Tibial artery (tissue), 4 donors: ENCODE data around the gene CHD6.

ENCODE experiments used
- DNase-seq, 2 donors: peaks; one replicate each; pipeline ENCODE4 v3.0.0-alpha.2; 2019
- H3K27ac ChIP-seq, 2 donors: fragments of 200-600 bp; sonication (generic) in 1 of 2; 1 replicate in 1 of 2; 2 replicates in 1 of 2; pipeline ENCODE4 v1.5.1; 2018 to 2019; ENCODE audit warnings: mild to moderate bottlenecking in 1 of 2
- H3K27me3 ChIP-seq, 2 donors: fragments of 200-600 bp; sonication (generic) in 1 of 2; one replicate each; pipeline versions ENCODE4 v1.5.1 to v1.6.0; 2016 to 2019
- H3K36me3 ChIP-seq, 3 donors: fragments of 200-600 bp; sonication (generic) in 2 of 3; one replicate each; pipeline ENCODE4 v1.5.1; 2016 to 2019; ENCODE audit warnings: mild to moderate bottlenecking in 2 of 3
- H3K4me1 ChIP-seq, 4 donors: fragments of 200-600 bp; sonication (generic) in 2 of 4; 1 replicate in 3 of 4; 2 replicates in 1 of 4; pipeline ENCODE4 v1.5.1; 2016 to 2019
- H3K4me3 ChIP-seq, 2 donors: fragments of 200-600 bp; sonication (generic) in 1 of 2; 1 replicate in 1 of 2; 2 replicates in 1 of 2; pipeline ENCODE4 v1.5.1; 2018 to 2019; ENCODE audit warnings: mild to moderate bottlenecking in 2 of 2
- H3K9me3 ChIP-seq, 3 donors: fragments of 200-600 bp; sonication (generic) in 1 of 3; one replicate each; pipeline ENCODE4 v1.5.1; 2016 to 2019
- intact Hi-C: fragments of 100-400 bp; cut with DNase I; formaldehyde crosslinking; loops from one replicate; pipeline ENCODE4 v1.15.0; 2023; ENCODE audit warnings: low total_unique reads
- TF ChIP-seq, protein P1 (sequence below), 2 experiments: fragments of 200-600 bp in 1 of 2; fragments of 450-650 bp in 1 of 2; IDR thresholded peaks; one replicate each; pipeline ENCODE4 v1.5.1; 2017 to 2019; ENCODE audit warnings: antibody characterized with exemption in 2 of 2, mild to moderate bottlenecking in 1 of 2, moderate library complexity in 1 of 2

The CHD6 gene

DNA sequence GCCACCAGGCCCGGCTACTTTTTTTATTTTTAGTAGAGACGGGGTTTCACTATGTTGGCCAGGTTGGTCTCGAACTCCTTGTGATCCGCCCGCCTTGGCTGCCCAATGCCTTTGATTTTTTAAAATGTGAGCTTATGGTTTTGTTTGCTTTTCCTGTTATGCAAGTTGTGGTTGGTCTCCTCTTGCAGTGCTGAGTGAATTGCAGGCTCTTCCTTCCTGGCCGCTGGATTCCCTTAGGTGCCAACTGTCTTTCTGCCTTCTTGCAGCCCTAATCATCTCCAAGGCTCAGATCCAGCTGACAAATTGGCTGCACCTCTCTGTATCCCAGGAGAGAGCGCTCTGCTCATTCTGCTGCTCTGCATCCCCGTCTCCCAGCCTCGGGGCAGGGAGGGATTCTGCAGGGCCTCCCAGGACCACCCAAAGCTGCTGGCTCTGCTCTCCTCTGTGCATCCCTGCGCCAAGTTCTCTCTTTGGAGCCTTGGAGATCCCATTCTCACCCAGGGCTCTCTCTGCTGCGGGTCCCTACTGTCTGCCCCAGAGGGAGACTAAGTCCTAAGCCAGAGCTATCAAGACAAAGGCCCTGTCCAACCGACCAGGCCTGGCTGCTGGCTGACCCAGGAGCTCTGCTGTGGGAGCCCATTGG, 237.5 kb downstream of the CHD6 start:
- Histone ChIP-seq H3K27ac (no peak overlapping the region), H3K4me3 (no peak overlapping the region), H3K36me3 (no peaks in the 10 kb centered on the region), H3K4me1 (no peaks in the 10 kb centered on the region), H3K9me3 (no peaks in the 10 kb centered on the region), H3K27me3 (peaks cover 0 to 13% of the 10 kb centered on the region in 2 donors)
- TF ChIP-seq, protein P1, sequence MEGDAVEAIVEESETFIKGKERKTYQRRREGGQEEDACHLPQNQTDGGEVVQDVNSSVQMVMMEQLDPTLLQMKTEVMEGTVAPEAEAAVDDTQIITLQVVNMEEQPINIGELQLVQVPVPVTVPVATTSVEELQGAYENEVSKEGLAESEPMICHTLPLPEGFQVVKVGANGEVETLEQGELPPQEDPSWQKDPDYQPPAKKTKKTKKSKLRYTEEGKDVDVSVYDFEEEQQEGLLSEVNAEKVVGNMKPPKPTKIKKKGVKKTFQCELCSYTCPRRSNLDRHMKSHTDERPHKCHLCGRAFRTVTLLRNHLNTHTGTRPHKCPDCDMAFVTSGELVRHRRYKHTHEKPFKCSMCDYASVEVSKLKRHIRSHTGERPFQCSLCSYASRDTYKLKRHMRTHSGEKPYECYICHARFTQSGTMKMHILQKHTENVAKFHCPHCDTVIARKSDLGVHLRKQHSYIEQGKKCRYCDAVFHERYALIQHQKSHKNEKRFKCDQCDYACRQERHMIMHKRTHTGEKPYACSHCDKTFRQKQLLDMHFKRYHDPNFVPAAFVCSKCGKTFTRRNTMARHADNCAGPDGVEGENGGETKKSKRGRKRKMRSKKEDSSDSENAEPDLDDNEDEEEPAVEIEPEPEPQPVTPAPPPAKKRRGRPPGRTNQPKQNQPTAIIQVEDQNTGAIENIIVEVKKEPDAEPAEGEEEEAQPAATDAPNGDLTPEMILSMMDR (IDR thresholded peaks at IDR 0.05) = no peak
- intact Hi-C loops = no loop called here
- DNase-seq = no peak

DNA sequence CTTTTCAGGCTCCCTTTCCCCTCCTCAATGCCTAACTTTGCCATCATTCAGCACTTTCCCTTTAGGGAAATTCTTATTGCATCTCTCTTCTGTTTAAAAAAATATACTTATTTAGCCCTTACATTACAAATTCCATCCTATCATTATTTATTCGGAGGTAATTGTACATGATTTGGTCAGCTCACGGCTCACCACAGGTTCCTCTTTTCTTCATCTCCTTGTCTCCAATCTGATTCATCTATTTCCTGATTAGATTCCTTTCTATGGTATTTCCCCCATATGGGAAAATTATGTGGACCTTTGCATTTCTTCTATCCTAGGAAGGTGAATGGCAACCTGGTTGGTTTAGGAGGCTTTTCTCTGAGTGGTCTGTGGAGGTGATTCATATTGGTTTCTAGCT, 238.6 kb downstream of the CHD6 start:
- TF ChIP-seq, protein P1 (IDR thresholded peaks at IDR 0.05) = no peak
- Histone ChIP-seq H3K27me3 (peaks cover 0 to 24% of the 10 kb centered on the region in 2 donors), H3K4me3 (no peak overlapping the region), H3K9me3 (no peaks in the 10 kb centered on the region), H3K27ac (no peak overlapping the region), H3K36me3 (no peaks in the 10 kb centered on the region), H3K4me1 (no peaks in the 10 kb centered on the region)
- intact Hi-C loops = no loop called here
- DNase-seq = no peak

DNA sequence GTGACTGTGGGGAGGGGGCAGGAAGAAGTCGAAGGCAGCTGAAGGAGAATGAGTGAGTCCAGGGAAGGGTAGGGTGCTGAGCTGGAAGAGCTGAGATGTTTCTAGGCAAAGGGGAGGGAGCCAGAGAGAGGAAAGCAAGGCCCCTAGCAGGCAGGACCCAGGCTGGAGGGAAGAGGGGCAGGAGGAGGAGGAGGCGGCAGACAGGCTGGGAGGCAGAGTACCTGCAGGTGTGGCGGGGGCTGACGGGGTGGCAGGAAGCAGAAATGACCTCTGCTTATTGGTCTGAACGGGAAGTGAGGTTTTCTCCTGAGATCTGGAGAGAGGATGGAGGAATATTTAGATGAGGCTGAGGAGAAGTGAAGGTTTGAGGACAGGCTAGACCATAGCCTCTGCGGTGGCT, 240.9 kb downstream of the CHD6 start:
- H3K36me3 ChIP-seq = no peaks in the 10 kb centered on the region
- intact Hi-C loops = no loop called here
- peaks cover 0 to 28% of the 10 kb centered on the region in 2 donors for H3K27me3 ChIP-seq
- H3K27ac ChIP-seq = no peak overlapping the region
- no peaks in the 10 kb centered on the region for H3K4me1 ChIP-seq
- TF ChIP-seq, protein P1 (IDR thresholded peaks at IDR 0.05) = no peak
- H3K4me3 ChIP-seq = no peak overlapping the region
- no peak for DNase-seq
- H3K9me3 ChIP-seq = no peaks in the 10 kb centered on the region

DNA sequence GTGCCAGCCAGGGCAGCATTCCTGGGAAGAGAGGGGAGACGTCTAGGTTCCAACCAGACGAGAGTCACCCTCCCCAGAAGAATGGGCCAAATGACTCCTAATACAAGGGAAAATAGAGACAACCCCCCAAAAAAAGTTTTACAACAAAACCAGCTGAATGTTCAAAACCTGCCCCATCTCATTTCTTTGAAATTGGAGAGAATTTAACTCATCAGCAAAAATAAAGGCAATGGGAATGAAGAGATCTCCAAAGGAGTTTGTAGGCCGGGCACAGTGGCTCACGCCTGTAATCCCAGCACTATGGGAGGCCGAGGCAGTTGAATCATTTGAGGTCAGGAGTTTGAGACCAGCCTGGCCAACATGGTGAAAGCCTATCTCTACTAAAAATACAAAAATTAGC, 241.8 kb downstream of the CHD6 start:
- intact Hi-C loops = no loop called here
- Histone ChIP-seq H3K4me1 (no peaks in the 10 kb centered on the region), H3K27me3 (peaks cover 0 to 26% of the 10 kb centered on the region in 2 donors), H3K36me3 (no peaks in the 10 kb centered on the region), H3K27ac (no peak overlapping the region), H3K9me3 (no peaks in the 10 kb centered on the region), H3K4me3 (no peak overlapping the region)
- DNase-seq = no peak
- TF ChIP-seq, protein P1 (IDR thresholded peaks at IDR 0.05) = no peak

DNA sequence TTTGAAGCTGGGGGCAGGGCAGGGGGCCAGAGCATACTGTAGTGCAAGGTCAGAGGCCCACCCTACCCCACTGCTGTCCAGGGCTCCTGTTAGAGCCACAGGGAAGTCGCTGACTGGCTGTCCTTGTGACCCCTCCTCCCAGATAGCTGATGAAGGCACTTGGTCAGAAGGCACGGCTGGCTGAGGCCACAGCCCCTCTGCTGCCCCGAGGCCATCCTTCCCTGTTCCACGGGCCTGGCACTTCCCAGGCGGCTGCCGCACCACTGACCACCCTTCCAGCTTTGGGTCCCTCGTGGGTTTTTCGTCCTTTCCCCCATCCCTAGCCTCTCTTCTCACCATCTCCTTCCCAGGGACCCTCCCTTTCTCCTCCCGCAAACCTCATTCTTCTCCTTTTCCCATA, 242.3 kb downstream of the CHD6 start:
- no peaks in the 10 kb centered on the region for H3K4me1 ChIP-seq
- no peak for DNase-seq
- intact Hi-C loops = no loop called here

More for the DNA sequence above, 242.3 kb downstream of the CHD6 start:
- Histone ChIP-seq H3K27ac (no peak overlapping the region), H3K9me3 (peaks cover 0 to 4% (median 0%) of the 10 kb centered on the region in 3 donors), H3K4me3 (no peak overlapping the region), H3K36me3 (no peaks in the 10 kb centered on the region), H3K27me3 (peaks cover 0 to 24% of the 10 kb centered on the region in 2 donors)
- TF ChIP-seq, protein P1 (IDR thresholded peaks at IDR 0.05) = no peak
